Upper lobe of right lung (tissue), 1 donor: ENCODE measurements around the gene STOM. TPM values are rescaled to one million over a fixed set of nuclear protein-coding genes. Genes with fewer than 3 reads are reported as not detected.
"Not testable (repeated sequence)": the region's sequence is repeated elsewhere in the genome, so short reads cannot be mapped to it uniquely, and the experiment has no call there.

Source experiments
- ATAC-seq: fragments of 200-7000 bp; cut with Tn5 transposase; one replicate; pipeline ENCODE4 v1.9.1; 2020; ENCODE audit warnings: mild to moderate bottlenecking, moderate library complexity
- DNase-seq: peaks from one replicate; pipeline ENCODE4 v3.0.0-alpha.2; 2020
- H3K27ac ChIP-seq: fragments of 200-600 bp; one replicate; pipeline ENCODE4 v1.8.0; 2022
- H3K27me3 ChIP-seq: fragments of 200-600 bp; one replicate; pipeline ENCODE4 v1.8.0; 2022; ENCODE audit warnings: mild to moderate bottlenecking
- H3K36me3 ChIP-seq: fragments of 200-600 bp; one replicate; pipeline ENCODE4 v1.8.0; 2022
- H3K4me1 ChIP-seq: fragments of 200-600 bp; one replicate; pipeline ENCODE4 v1.8.0; 2022
- H3K4me3 ChIP-seq: fragments of 200-600 bp; one replicate; pipeline ENCODE4 v1.8.0; 2022; ENCODE audit warnings: mild to moderate bottlenecking
- H3K9me3 ChIP-seq: fragments of 200-600 bp; one replicate; pipeline ENCODE4 v1.8.0; 2022
- CTCF ChIP-seq: fragments of 200-600 bp; IDR thresholded peaks from one replicate; pipeline ENCODE4 v1.8.0; 2022; ENCODE audit warnings: antibody characterized with exemption
- intact Hi-C: fragments of 100-400 bp; cut with DNase I; formaldehyde crosslinking; loops from one replicate; pipeline ENCODE4 v1.11.0; 2022
- total RNA-seq: library from RNA; stranded (reverse); fragmentation: NEBNext Ultra II Directional; extraction: Animal tissue kit (Norgen Biotek cat#: 25700); gene quantifications from one replicate; pipeline ENCODE4 v1.2.1, GENCODE V29; 2021
- donor health status: DM: no; HTN: yes; CAD: no; lungs with severe emphysema.

STOM gene
- total RNA-seq, 1 donor from 2014 or later: 595 TPM

DNA sequence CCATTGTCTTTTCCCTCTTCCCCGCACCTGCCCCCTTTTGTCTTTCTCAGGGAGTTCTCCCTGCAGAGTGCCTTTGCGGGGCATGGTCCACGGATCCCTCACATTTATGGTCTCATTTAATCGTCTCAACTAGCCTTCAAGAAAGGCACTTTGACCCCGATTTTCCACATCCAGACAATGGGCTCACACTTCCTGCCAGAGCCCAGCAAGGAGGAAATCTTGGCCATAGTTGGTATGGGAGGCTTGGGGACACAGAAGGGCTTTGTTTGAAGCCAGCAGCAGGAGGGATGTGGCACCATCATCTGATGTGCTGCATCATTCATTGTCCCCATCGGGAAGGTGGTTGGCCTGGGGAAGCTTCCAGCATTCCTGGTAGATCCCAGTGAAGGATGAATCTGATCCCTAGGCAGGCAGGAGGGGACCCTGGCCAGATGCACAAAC lies 77.2 kb downstream of the STOM start:
- no peak for TF ChIP-seq CTCF
- intact Hi-C loops: no loop called here
- no peak for DNase-seq
- H3K4me1 ChIP-seq: peaks cover 64% of the 10 kb centered on the region
- no peak overlapping the region for H3K27ac ChIP-seq
- no peaks in the 10 kb centered on the region for H3K27me3 ChIP-seq
- H3K9me3 ChIP-seq: no peaks in the 10 kb centered on the region
- H3K4me3 ChIP-seq: no peak overlapping the region
- peaks cover 12% of the 10 kb centered on the region for H3K36me3 ChIP-seq
- no peak for ATAC-seq

- Histone ChIP-seq H3K9me3 (no peaks in the 10 kb centered on the region), H3K36me3 (peaks cover 12% of the 10 kb centered on the region), H3K4me1 (peaks cover 67% of the 10 kb centered on the region), H3K27me3 (no peaks in the 10 kb centered on the region), H3K27ac (no peak overlapping the region), H3K4me3 (no peak overlapping the region)
- TF ChIP-seq CTCF: no peak
- ATAC-seq (no peak), DNase-seq (no peak)
- intact Hi-C loops: no loop called here
Observed at GRCh38 chr9:121292051-121292450, 78.0 kb downstream of the STOM start.

DNA sequence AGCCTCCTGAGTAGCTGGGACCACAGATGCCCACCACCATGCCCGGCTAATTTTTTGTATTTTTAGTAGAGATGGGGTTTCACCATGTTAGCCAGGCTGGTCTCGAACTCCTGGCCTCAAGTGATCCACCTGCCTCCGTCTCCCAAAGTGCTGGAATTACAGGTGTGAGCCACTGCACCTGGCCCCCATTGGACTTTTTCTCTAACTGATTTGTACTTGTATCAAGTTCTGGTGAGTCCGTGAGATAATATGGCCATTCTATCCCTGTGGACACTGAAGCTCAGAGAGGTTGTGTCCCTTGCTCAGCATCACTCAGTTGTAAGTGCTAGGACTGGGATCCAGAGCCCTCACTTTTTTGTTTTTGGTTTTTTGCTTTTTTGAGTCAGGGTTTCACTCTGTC lies 78.5 kb downstream of the STOM start:
- Histone ChIP-seq H3K36me3 (peaks cover 12% of the 10 kb centered on the region), H3K4me1 (peaks cover 72% of the 10 kb centered on the region)
- ATAC-seq, H3K9me3 ChIP-seq, H3K27me3 ChIP-seq, DNase-seq, H3K4me3 ChIP-seq, H3K27ac ChIP-seq, intact Hi-C loops: not testable (repeated sequence)

DNA sequence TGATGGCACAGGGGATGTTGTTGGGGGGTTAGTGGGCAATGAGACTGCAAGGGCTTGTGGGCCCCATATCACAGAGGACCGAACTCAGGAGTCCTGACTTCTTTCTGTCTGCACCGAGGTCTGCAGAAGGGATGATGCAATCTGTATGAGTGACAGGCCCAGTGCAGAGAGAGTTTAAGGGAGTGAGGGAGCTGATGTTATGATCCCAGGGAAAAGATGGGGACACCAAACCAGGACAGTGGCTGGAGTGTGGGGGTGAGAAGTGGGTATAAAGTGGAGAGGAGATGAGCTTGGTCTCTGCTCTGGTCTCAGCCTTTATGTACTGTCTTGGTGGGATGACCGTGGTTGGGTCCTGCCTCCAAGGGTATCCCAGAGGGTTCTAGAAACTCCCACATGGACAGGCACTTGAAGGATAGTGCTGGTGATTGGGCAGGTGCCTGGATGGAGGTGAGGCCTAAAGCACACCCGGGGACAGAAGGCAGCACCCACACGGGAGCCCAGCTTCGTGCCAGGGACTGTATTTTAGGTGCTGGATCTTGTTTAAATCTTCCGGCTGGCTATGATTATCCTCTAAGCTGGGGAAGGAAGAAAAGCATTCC lies 80.2 kb downstream of the STOM start:
- H3K27me3 ChIP-seq: no peaks in the 10 kb centered on the region
- DNase-seq: peak; percentile 19
- H3K4me1 ChIP-seq: peaks cover 74% of the 10 kb centered on the region
- H3K27ac ChIP-seq: peak overlapping the region; percentile 94
- no peak overlapping the region for H3K4me3 ChIP-seq
- intact Hi-C loops: no loop called here
- ATAC-seq: no peak
- peaks cover 12% of the 10 kb centered on the region for H3K36me3 ChIP-seq
- no peak for TF ChIP-seq CTCF
- no peaks in the 10 kb centered on the region for H3K9me3 ChIP-seq

GRCh38 chr9:121289026-121289771 lies 80.9 kb downstream of the STOM start:
- ATAC-seq: peak; percentile 76
- DNase-seq: peak; percentile 76
- H3K4me1 ChIP-seq: peaks cover 74% of the 10 kb centered on the region

More at GRCh38 chr9:121289026-121289771, 80.9 kb downstream of the STOM start:
- H3K27me3 ChIP-seq: no peaks in the 10 kb centered on the region
- H3K36me3 ChIP-seq: peaks cover 12% of the 10 kb centered on the region
- peak overlapping the region; percentile 15 for H3K4me3 ChIP-seq
- intact Hi-C loops: no loop called here
- H3K9me3 ChIP-seq: no peaks in the 10 kb centered on the region
- H3K27ac ChIP-seq: peak overlapping the region; percentile 94
- no peak for TF ChIP-seq CTCF

Other genes starting within 250 kb of the STOM start
- 104 TPM for gene RAB14, start 168.4 kb downstream of the STOM start, total RNA-seq
- 464 TPM for gene GSN, start 102.1 kb downstream of the STOM start, total RNA-seq
- gene GGTA1, start 129.6 kb upstream of the STOM start, total RNA-seq: 9.5 TPM